Activated naive CD4-positive, alpha-beta T cell treated with anti-CD3 and anti-CD28 coated beads, Interleukin-2, amount 10 ng/mL, durations not matched to agents 7 days and 5 days (primary cell): ENCODE measurements around the gene RECK.

Experiments
- CTCF ChIA-PET: fragments of 350-600 bp; sonication (Branson Sonifier 250); formaldehyde crosslinking; loops from one replicate; lab custom pipeline; 2021; ENCODE audit warnings: antibody characterized with exemption; lab: Charles Lee
- DNase-seq: peaks from one replicate; pipeline ENCODE4 v3.0.0-alpha.2; 2020
- H3K27ac Mint-ChIP-seq: one replicate; pipeline ENCODE4 v1.8.0; 2021; ENCODE audit warnings: mild to moderate bottlenecking, moderate library complexity, mixed read lengths
- H3K27me3 Mint-ChIP-seq: one replicate; pipeline ENCODE4 v1.8.0; 2021; ENCODE audit warnings: mild to moderate bottlenecking, mixed read lengths
- H3K36me3 Mint-ChIP-seq: one replicate; pipeline ENCODE4 v1.8.0; 2021; ENCODE audit warnings: mixed read lengths
- H3K4me1 Mint-ChIP-seq: one replicate; pipeline ENCODE4 v1.8.0; 2021; ENCODE audit warnings: mixed read lengths
- H3K4me3 Mint-ChIP-seq: one replicate; pipeline ENCODE4 v1.8.0; 2021; ENCODE audit warnings: mild to moderate bottlenecking, moderate library complexity, mixed read lengths
- H3K9me3 Mint-ChIP-seq: one replicate; pipeline ENCODE4 v1.8.0; 2021; ENCODE audit warnings: mixed read lengths

Gene RECK

GRCh38 chr9:36035006-36035405 lies 1.7 kb upstream of the RECK start:
- H3K9me3 Mint-ChIP-seq = no peaks in the 10 kb centered on the region
- peaks cover 47% of the 10 kb centered on the region for H3K27me3 Mint-ChIP-seq
- peak overlapping the region; percentile 6 for H3K4me3 Mint-ChIP-seq
- no peak overlapping the region for H3K27ac Mint-ChIP-seq
- peaks cover 23% of the 10 kb centered on the region for H3K4me1 Mint-ChIP-seq
- DNase-seq = no peak
- CTCF ChIA-PET = interaction anchor here (1.0 to 2.9 kb wide), 2 partner anchors 11 to 27 kb away, joined by 3 to 8 read pairs; no protein-coding TSS in a partner anchor
- no peaks in the 10 kb centered on the region for H3K36me3 Mint-ChIP-seq

- peak overlapping the region; percentile 85 for H3K4me3 Mint-ChIP-seq
- DNase-seq = no peak
- peak overlapping the region; percentile 62 for H3K27ac Mint-ChIP-seq
- CTCF ChIA-PET = interaction anchor here (1.0 to 1.2 kb wide), 3 partner anchors 13 to 68 kb away, joined by 3 to 5 read pairs (median 3); no protein-coding TSS in a partner anchor
- peaks cover 34% of the 10 kb centered on the region for H3K4me1 Mint-ChIP-seq
- H3K36me3 Mint-ChIP-seq = no peaks in the 10 kb centered on the region
- no peaks in the 10 kb centered on the region for H3K9me3 Mint-ChIP-seq
- peaks cover 42% of the 10 kb centered on the region for H3K27me3 Mint-ChIP-seq
Measured at GRCh38 chr9:36036253-36036779, 397 bp upstream of the RECK start.

DNA sequence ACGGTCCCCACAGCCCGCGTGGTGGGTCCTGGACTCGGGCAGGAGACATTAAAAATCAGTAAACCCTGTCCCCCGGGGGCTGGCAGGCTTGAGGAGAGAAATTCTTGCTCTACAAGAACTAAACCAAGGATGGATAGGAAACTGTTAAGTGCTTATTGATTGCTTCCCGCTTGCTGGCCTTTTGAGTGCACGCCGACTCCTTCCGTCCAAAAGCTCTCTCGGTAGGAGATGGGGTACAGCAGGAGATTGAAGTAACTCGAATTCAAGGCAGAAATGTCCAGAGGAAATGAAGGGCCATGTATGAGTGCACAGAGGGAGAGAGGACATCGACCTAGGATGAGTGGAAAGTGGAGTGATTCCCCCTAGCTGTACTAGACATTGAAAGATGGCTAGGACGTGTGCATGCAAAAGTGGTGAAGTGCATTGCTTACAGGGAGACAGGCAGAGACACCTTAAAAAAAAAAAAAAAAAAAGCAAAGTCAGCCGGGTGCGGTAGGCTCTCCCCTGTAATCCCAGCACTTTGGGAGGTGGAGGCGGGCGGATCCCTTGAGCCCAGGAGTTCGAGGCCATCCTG lies 923 bp downstream of the RECK start:
- peaks cover 32% of the 10 kb centered on the region for H3K27me3 Mint-ChIP-seq

GRCh38 chr9:36039121-36039520 lies 2.4 kb downstream of the RECK start:
- Mint-ChIP-seq H3K36me3 (no peaks in the 10 kb centered on the region), H3K27ac (no peak overlapping the region), H3K27me3 (peaks cover 18% of the 10 kb centered on the region), H3K4me1 (peaks cover 53% of the 10 kb centered on the region), H3K4me3 (no peak overlapping the region), H3K9me3 (no peaks in the 10 kb centered on the region)
- no peak for DNase-seq
- CTCF ChIA-PET = interaction anchor here (1.8 kb wide), 1 partner anchor 16 kb away, joined by 7 read pairs; no protein-coding TSS in a partner anchor

More for the DNA sequence above, 923 bp downstream of the RECK start:
- Mint-ChIP-seq H3K9me3 (no peaks in the 10 kb centered on the region), H3K4me1 (peaks cover 47% of the 10 kb centered on the region), H3K36me3 (no peaks in the 10 kb centered on the region), H3K4me3 (peak overlapping the region; percentile 85), H3K27ac (peak overlapping the region; percentile 71)
- CTCF ChIA-PET = no interaction called here
- DNase-seq = no peak

- CTCF ChIA-PET = interaction anchor here (1.8 kb wide), 1 partner anchor 17 kb away, joined by 7 read pairs; no protein-coding TSS in a partner anchor
- peaks cover 13% of the 10 kb centered on the region for H3K27me3 Mint-ChIP-seq
- no peak overlapping the region for H3K4me3 Mint-ChIP-seq
- no peaks in the 10 kb centered on the region for H3K36me3 Mint-ChIP-seq
- no peak overlapping the region for H3K27ac Mint-ChIP-seq
- H3K4me1 Mint-ChIP-seq = peaks cover 59% of the 10 kb centered on the region
- no peak for DNase-seq
- H3K9me3 Mint-ChIP-seq = no peaks in the 10 kb centered on the region
Measured at GRCh38 chr9:36039696-36040095, 3.0 kb downstream of the RECK start.

- H3K27ac Mint-ChIP-seq = no peak overlapping the region
Measured at GRCh38 chr9:36040271-36040925, 3.7 kb downstream of the RECK start.

GRCh38 chr9:36041506-36041905 lies 4.8 kb downstream of the RECK start:
- no peak for DNase-seq
- Mint-ChIP-seq H3K4me3 (no peak overlapping the region), H3K27me3 (peaks cover 7% of the 10 kb centered on the region), H3K27ac (no peak overlapping the region), H3K4me1 (peaks cover 60% of the 10 kb centered on the region), H3K9me3 (no peaks in the 10 kb centered on the region), H3K36me3 (no peaks in the 10 kb centered on the region)
- CTCF ChIA-PET = interaction anchor here (1.0 kb wide), 1 partner anchor 17 kb away, joined by 3 read pairs; no protein-coding TSS in a partner anchor

More at GRCh38 chr9:36040271-36040925, 3.7 kb downstream of the RECK start:
- peaks cover 62% of the 10 kb centered on the region for H3K4me1 Mint-ChIP-seq
- H3K9me3 Mint-ChIP-seq = no peaks in the 10 kb centered on the region
- no peaks in the 10 kb centered on the region for H3K36me3 Mint-ChIP-seq
- peaks cover 11% of the 10 kb centered on the region for H3K27me3 Mint-ChIP-seq
- CTCF ChIA-PET = no interaction called here
- no peak overlapping the region for H3K4me3 Mint-ChIP-seq
- DNase-seq = no peak

GRCh38 chr9:36045610-36046009 lies 8.9 kb downstream of the RECK start:
- Mint-ChIP-seq H3K36me3 (no peaks in the 10 kb centered on the region), H3K27ac (no peak overlapping the region), H3K4me3 (no peak overlapping the region), H3K27me3 (no peaks in the 10 kb centered on the region), H3K4me1 (peaks cover 33% of the 10 kb centered on the region), H3K9me3 (no peaks in the 10 kb centered on the region)
- no peak for DNase-seq
- CTCF ChIA-PET = interaction anchor here (0.6 kb wide), 2 partner anchors 124 to 132 kb away, joined by 3 read pairs; no protein-coding TSS in a partner anchor

- no peaks in the 10 kb centered on the region for H3K9me3 Mint-ChIP-seq
- H3K4me1 Mint-ChIP-seq = peaks cover 22% of the 10 kb centered on the region
- H3K4me3 Mint-ChIP-seq = no peak overlapping the region
- no peak overlapping the region for H3K27ac Mint-ChIP-seq
- no peaks in the 10 kb centered on the region for H3K36me3 Mint-ChIP-seq
- DNase-seq = no peak
- H3K27me3 Mint-ChIP-seq = no peaks in the 10 kb centered on the region
- CTCF ChIA-PET = no interaction called here
Measured at GRCh38 chr9:36046923-36047322, 10.2 kb downstream of the RECK start.

DNA sequence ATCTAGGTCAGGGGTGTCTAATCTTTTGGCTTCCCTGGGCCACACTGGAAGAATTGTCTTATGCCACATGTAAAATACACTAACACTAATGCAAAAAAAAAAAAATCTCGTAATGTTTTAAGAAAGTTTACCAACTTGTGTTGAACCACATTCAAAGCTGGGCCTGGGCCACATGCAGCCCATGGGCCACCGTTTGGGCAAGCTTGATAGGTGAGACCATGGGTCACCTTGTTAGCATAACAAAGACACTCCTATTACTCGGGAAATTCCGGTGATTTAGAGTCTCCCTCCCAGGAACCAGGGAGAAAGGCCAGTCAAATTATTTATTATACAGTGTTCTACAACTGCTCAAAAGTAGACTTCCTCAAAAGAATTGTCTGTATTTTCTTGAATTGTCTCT lies 12.7 kb downstream of the RECK start:
- Mint-ChIP-seq H3K27ac (no peak overlapping the region), H3K9me3 (no peaks in the 10 kb centered on the region), H3K4me1 (peaks cover 6% of the 10 kb centered on the region), H3K36me3 (no peaks in the 10 kb centered on the region), H3K4me3 (no peak overlapping the region), H3K27me3 (no peaks in the 10 kb centered on the region)
- CTCF ChIA-PET = interaction anchor here (1.0 kb wide), 1 partner anchor 146 kb away, joined by 3 read pairs; no protein-coding TSS in a partner anchor
- no peak for DNase-seq

DNA sequence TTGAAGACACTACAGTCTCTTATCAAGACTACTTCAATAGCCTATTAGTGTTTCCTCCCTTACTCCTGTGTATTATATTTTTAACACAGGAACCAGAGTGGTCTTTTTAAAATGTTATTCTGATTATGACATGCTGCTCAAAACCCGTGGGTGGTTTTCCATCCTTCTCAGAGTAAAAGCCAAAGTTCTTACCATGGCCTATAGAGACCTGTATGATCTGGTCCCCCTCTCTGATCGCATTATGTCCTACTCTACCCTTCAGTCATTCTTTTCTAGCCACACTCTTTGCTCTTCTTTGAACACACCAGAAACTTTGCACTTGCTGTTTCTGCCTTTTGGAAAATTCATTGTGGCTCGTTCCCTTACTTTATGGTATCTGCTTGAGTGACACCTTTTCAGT lies 13.8 kb downstream of the RECK start:
- Mint-ChIP-seq H3K9me3 (no peaks in the 10 kb centered on the region), H3K4me3 (no peak overlapping the region), H3K27ac (no peak overlapping the region), H3K27me3 (no peaks in the 10 kb centered on the region), H3K4me1 (no peaks in the 10 kb centered on the region), H3K36me3 (no peaks in the 10 kb centered on the region)
- CTCF ChIA-PET = interaction anchor here (1.3 to 1.5 kb wide), 2 partner anchors 27 to 42 kb away, joined by 3 to 7 read pairs; no protein-coding TSS in a partner anchor
- DNase-seq = no peak

- no peaks in the 10 kb centered on the region for H3K4me1 Mint-ChIP-seq
- H3K36me3 Mint-ChIP-seq = no peaks in the 10 kb centered on the region
- H3K27ac Mint-ChIP-seq = no peak overlapping the region
- CTCF ChIA-PET = interaction anchor here (1.3 to 1.5 kb wide), 2 partner anchors 28 to 43 kb away, joined by 3 to 7 read pairs; no protein-coding TSS in a partner anchor
- H3K4me3 Mint-ChIP-seq = no peak overlapping the region
- no peaks in the 10 kb centered on the region for H3K9me3 Mint-ChIP-seq
- no peak for DNase-seq
- no peaks in the 10 kb centered on the region for H3K27me3 Mint-ChIP-seq
Measured at GRCh38 chr9:36051317-36051716, 14.6 kb downstream of the RECK start.

- CTCF ChIA-PET = interaction anchor here (1.1 kb wide), 1 partner anchor 21 kb away, joined by 3 read pairs; no protein-coding TSS in a partner anchor
- Mint-ChIP-seq H3K9me3 (no peaks in the 10 kb centered on the region), H3K36me3 (no peaks in the 10 kb centered on the region), H3K27ac (no peak overlapping the region), H3K4me1 (no peaks in the 10 kb centered on the region), H3K27me3 (no peaks in the 10 kb centered on the region), H3K4me3 (no peak overlapping the region)
- no peak for DNase-seq
Measured at GRCh38 chr9:36053971-36054370, 17.3 kb downstream of the RECK start.

- CTCF ChIA-PET = interaction anchor here (1.3 kb wide), 1 partner anchor 33 kb away, joined by 3 read pairs; no protein-coding TSS in a partner anchor
- no peaks in the 10 kb centered on the region for H3K27me3 Mint-ChIP-seq
- no peaks in the 10 kb centered on the region for H3K9me3 Mint-ChIP-seq
- no peaks in the 10 kb centered on the region for H3K4me1 Mint-ChIP-seq
- no peak for DNase-seq
- H3K36me3 Mint-ChIP-seq = peaks cover 2% of the 10 kb centered on the region
- no peak overlapping the region for H3K4me3 Mint-ChIP-seq
- no peak overlapping the region for H3K27ac Mint-ChIP-seq
Measured at GRCh38 chr9:36056896-36057295, 20.2 kb downstream of the RECK start.
